GM21786 (cell line): ENCODE measurements around the gene ATP6V1E1.
A peak's percentile ranks its signal among the peaks of the same experiment; 100 is the strongest.
"Not testable (repeated sequence)": the region's sequence is repeated elsewhere in the genome, so short reads cannot be mapped to it uniquely, and the experiment has no call there.

Source experiments
- ATAC-seq: cut with Tn5 transposase; IDR thresholded peaks from one replicate; pipeline ENCODE4 v1.9.1; 2021; ENCODE audit not compliant: unreplicated experiment

ATP6V1E1 gene

DNA sequence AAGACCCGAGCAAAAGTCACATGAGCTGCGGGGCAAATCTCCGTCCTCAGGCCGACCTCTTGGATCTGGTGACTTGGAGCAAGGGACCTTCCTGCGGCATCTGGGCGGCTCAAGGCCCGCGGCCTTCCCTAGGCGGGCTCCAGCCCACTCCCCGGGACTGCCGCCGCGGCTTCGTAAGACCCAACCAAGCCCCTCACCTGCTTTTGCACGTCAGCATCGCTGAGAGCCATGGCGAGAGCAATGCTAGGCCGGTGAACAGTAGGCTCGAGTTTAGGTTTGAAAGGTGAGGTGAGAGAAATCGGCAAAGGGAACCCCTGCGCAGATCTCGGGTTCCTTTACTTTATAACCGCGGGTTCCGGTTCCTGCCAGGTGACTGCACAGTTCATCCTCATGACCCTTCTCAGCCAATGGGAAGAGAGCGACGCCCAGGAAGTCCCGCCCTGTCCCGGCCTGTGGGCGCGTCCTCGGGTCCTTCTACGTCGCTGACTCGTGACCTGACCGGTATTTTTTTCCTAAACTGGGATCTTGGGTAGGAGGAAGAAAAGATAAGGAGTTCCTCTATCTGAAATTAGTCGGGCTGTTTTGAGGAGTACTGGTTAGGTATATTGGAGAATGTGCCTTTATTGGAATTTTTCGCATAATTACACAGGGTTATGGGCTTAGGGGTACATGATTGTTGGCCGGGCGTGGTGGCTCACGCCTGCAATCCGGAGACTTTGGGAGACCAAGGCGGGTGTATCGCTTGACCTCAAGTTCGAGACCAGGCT, at the start of gene ATP6V1E1:
Gene ATP6V1E1 (minus strand): TSS at position 344 of the 767 bp plus-strand sequence. CDS start 114 bp downstream, at position 230.
- ATAC-seq: peak; percentile 99

- no peak for ATAC-seq
These were observed 47.0 kb upstream of the ATP6V1E1 start for GRCh38 chr22:17675584-17675983.

- ATAC-seq: no peak
These were observed 45.6 kb upstream of the ATP6V1E1 start for GRCh38 chr22:17674152-17674551.

- no peak for ATAC-seq
These were observed 44.0 kb upstream of the ATP6V1E1 start for GRCh38 chr22:17672417-17672991.

GRCh38 chr22:17671521-17672092, 43.1 kb upstream of the ATP6V1E1 start:
- not testable (repeated sequence) for ATAC-seq

- ATAC-seq: no peak
These were observed 37.3 kb upstream of the ATP6V1E1 start for GRCh38 chr22:17665854-17666253.

DNA sequence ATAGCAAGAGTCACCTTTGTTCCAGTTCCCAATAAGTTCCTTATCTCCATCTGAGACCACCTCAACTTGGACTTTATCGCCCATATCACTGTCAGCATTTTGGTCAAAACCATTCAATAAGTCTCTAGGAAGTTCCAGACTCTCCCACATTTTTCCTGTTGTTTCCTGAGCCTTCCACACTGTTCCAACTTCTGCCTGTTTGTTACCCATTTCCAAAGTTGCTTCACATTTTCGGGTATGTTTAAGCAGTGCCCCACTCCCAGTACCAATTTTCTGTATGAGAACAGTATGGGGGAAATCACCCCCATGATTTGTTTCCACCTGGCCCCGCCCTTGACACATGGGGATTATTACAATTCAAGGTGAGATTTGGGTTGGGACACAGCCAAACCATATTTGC, 36.7 kb upstream of the ATP6V1E1 start:
- no peak for ATAC-seq

DNA sequence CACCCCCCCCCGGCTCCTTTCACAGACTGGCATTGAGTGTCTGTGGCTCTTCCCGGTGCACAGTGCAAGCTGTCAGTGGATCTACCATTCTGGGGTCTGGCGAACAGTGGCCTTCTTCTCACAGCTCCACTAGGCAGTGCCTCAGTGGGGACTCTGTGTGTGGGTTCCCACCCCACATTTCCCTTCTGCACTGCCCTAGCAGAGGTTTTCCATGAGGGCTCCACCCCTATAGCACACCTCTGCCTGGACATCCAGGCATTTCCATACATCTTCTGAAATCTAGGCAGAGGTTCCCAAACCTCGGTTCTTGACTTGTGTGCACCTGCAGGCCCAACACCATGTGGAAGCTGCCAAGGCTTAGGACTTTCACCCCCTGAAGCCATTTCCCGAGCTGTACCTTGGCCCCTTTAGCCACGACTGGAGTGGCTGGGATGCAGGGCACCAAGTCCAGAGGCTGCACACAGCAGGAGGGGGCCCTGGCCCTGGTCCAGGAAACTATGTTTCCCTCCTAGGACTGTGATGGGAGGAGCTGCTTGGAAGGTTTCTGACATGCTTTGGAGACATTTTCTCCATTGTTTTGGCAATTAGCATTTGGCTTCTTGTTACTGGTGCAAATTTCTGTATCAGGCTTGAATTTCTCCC, 36.0 kb upstream of the ATP6V1E1 start:
- ATAC-seq: no peak

DNA sequence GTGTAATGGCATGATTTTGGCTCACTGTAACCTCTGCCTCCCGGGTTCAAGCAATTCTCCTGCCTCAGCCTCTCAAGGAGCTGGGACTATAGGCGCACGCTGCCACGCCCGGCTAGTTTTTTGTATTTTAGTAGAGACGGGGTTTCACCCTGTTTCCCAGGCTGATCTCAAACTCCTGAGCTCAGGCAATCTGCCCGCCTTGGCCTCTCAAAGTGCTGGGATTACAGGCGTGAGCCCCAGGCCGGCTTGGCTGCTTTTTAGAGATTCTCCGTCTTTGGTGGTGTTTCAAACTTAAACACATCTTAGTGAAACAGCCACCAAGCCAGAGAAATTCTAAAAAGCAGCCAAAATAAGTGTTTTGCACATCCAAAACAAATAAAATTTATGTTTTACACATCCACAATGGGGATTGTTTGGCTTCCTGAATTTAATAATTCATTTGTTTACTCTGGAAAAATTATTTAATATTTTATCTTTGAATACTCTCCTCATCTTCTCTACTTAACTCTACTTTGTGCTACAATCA, 28.4 kb upstream of the ATP6V1E1 start:
- ATAC-seq: no peak

- no peak for ATAC-seq
These were observed 26.7 kb upstream of the ATP6V1E1 start for GRCh38 chr22:17655289-17655688.

- no peak for ATAC-seq
These were observed 20.0 kb upstream of the ATP6V1E1 start for GRCh38 chr22:17648569-17648968.

DNA sequence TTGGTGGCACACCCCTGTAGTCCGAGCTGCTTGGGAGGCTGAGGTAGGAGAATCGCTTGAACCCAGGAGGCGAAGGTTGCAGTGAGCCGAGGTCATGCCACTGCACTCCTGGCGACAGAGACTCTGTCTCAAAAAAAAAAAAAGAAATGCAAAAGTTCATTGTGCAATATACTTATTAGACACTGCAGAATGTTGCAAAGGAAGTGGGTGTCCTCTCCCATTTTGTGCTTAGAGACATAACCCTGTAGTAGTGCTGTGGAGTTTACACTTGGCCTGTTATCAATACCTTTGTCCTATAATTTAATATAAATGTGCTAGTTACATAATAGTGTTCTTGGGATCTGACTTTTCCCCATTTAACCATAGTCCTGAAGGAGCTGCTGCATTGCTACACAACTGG, 19.4 kb upstream of the ATP6V1E1 start:
- no peak for ATAC-seq

DNA sequence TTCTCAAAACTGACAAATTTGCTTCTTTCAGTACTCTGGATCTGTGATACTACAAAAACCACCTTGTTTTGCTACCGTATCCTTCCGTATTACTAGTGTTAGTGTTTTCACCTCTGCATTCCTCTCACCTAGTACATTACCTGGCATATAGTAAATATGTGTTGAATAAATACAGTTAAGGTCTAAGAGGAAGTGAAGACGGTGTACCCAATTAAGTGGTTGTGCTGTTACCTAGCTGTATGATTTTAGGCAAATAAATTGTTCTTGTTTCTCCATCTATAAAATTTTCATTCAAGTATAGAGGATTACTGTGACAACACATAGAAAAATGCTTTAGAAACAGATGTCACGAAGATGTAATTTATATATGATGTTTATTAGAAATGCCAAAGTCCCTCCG, 18.9 kb upstream of the ATP6V1E1 start:
- no peak for ATAC-seq

DNA sequence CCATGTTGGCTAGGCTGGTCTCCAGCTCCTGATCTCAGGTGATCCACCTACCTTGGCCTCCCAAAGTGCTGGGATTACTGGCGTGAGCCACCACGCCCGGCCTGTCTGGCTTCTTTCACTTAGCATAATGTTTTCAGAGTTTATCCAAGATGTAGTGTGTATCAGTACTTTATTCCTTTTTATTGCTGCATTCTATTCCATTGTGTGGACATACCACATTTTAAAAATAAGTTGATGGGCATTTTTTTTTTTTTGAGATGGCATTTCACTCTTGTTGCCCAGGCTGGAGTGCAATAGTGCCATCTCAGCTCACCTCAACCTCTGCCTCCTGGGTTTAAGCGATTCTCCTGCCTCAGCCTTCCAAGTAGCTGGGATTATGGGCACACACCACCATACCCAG, 13.8 kb upstream of the ATP6V1E1 start:
- not testable (repeated sequence) for ATAC-seq

DNA sequence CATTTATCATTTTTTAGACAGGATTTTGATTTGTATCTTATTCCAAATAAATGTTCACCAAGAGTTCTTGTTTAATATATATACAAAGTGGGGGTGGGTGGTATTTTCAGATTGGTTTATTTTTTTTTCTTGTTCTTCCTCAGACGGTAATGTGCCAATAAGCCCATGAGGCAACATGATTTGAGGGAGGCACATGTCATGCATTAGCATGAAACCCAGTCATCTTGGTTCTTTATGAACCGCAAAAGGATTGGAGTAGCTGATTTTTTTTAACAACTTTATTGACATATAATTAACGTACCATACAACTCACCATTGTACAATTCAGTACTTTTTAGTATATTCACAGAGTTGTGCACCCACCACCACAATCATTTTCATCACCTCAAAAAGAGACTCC, 12.7 kb upstream of the ATP6V1E1 start:
- no peak for ATAC-seq

- no peak for ATAC-seq
These were observed 10.7 kb upstream of the ATP6V1E1 start for GRCh38 chr22:17639247-17639741.

- peak; percentile 94 for ATAC-seq
These were observed 10.1 kb upstream of the ATP6V1E1 start, which contains the start of gene BCL2L13 for GRCh38 chr22:17638432-17639246. Gene BCL2L13 (plus strand): TSS chr22:17638757. CDS start chr22:17655712, 16,955 bp downstream.

- ATAC-seq: peak; percentile 13
These were observed 9.6 kb upstream of the ATP6V1E1 start for GRCh38 chr22:17638182-17638431.

DNA sequence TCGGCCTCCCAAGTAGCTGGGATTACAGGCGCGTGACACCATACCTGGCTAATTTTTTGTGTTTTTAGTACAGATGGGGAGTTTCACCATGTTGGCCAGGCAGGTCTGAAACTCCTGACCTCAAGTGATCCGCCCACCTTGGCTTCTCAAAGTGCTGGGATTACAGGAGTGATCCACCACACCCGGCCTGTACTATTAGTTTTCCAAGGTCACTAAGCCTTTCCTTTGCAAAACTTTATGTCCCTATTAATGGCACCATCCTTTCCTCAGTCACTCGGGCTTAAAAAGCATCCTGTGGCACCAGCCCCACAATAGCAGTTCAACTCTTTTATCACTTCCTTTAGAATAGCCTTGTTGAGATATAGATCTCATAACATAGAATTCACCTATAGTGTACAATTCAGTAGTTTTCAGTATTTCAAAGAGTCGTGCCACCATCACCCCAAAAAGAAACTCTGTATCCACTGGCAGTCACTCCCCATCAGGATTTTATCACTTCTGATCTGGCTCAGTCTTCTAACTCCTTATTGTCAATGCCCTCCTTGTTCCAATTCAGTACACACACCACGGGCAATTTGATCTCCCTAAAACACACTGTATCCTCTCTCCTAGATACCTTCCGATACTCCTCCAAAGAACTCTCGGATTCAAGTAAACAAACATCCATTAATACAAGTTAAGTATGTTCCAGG, 9.1 kb upstream of the ATP6V1E1 start:
- ATAC-seq: no peak

DNA sequence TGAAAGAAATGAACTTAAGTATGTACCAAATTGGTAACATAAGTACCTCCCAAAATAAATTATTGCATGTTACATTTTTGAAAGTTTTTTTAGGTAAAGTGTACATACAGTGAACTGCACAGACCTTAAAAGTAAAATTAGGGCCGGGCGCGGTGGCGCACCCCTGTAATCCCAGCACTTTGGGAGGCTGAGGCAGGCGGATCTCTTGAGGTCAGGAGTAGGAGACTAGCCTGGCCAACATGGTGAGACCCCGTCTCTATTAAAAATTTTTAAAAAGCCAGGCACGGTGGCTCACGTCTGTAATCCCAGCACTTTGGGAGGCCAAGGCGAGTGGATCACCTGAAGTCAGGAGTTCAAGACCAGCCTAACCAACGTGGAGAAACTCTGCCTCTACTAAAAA, 8.3 kb upstream of the ATP6V1E1 start:
- not testable (repeated sequence) for ATAC-seq
